ENCODE data around the gene OR5T1. TPM values are rescaled to one million over a fixed set of nuclear protein-coding genes. Genes with fewer than 3 reads are reported as not detected.

Gene OR5T1
- total and polyA plus RNA-seq, 9 of the 15 experiments (the other 6 are each of a cell fraction or from before 2014, with no cell fraction given): not detected

GRCh38 chr11:56271092-56271491 is 2.9 kb upstream of the OR5T1 start (continued):
- TF ChIP-seq, protein P1, sequence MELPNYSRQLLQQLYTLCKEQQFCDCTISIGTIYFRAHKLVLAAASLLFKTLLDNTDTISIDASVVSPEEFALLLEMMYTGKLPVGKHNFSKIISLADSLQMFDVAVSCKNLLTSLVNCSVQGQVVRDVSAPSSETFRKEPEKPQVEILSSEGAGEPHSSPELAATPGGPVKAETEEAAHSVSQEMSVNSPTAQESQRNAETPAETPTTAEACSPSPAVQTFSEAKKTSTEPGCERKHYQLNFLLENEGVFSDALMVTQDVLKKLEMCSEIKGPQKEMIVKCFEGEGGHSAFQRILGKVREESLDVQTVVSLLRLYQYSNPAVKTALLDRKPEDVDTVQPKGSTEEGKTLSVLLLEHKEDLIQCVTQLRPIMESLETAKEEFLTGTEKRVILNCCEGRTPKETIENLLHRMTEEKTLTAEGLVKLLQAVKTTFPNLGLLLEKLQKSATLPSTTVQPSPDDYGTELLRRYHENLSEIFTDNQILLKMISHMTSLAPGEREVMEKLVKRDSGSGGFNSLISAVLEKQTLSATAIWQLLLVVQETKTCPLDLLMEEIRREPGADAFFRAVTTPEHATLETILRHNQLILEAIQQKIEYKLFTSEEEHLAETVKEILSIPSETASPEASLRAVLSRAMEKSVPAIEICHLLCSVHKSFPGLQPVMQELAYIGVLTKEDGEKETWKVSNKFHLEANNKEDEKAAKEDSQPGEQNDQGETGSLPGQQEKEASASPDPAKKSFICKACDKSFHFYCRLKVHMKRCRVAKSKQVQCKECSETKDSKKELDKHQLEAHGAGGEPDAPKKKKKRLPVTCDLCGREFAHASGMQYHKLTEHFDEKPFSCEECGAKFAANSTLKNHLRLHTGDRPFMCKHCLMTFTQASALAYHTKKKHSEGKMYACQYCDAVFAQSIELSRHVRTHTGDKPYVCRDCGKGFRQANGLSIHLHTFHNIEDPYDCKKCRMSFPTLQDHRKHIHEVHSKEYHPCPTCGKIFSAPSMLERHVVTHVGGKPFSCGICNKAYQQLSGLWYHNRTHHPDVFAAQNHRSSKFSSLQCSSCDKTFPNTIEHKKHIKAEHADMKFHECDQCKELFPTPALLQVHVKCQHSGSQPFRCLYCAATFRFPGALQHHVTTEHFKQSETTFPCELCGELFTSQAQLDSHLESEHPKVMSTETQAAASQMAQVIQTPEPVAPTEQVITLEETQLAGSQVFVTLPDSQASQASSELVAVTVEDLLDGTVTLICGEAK (IDR thresholded peaks at IDR 0.05): no peak
- TF ChIP-seq, protein P1 (CRISPR knock-in tag; IDR thresholded peaks at IDR 0.05): no peak
- no peak for TF ChIP-seq PTTG1 (tag; IDR thresholded peaks at IDR 0.05; ENCODE audit: low read depth)
- no peak for TF ChIP-seq ZBTB9 (CRISPR knock-in tag; IDR thresholded peaks at IDR 0.05)
- no peak for TF ChIP-seq HSF4 (CRISPR knock-in tag; IDR thresholded peaks at IDR 0.05; ENCODE audit: borderline replicate concordance)
- TF ChIP-seq FOXA1 (IDR thresholded peaks at IDR 0.05; ENCODE audit: borderline replicate concordance): no peak
- no peak for TF ChIP-seq SLC30A9 (CRISPR knock-in tag; IDR thresholded peaks at IDR 0.05)
- TF ChIP-seq TOE1 (IDR thresholded peaks at IDR 0.05; ENCODE audit: borderline replicate concordance): no peak
- TF ChIP-seq TOE1 (CRISPR knock-in tag; IDR thresholded peaks at IDR 0.05; ENCODE audit: borderline replicate concordance, low read depth): no peak
- no peak for TF ChIP-seq ZFP1 (CRISPR knock-in tag; IDR thresholded peaks at IDR 0.05)
- TF ChIP-seq, protein P2, sequence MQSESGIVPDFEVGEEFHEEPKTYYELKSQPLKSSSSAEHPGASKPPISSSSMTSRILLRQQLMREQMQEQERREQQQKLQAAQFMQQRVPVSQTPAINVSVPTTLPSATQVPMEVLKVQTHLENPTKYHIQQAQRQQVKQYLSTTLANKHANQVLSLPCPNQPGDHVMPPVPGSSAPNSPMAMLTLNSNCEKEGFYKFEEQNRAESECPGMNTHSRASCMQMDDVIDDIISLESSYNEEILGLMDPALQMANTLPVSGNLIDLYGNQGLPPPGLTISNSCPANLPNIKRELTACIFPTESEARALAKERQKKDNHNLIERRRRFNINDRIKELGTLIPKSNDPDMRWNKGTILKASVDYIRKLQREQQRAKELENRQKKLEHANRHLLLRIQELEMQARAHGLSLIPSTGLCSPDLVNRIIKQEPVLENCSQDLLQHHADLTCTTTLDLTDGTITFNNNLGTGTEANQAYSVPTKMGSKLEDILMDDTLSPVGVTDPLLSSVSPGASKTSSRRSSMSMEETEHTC (IDR thresholded peaks at IDR 0.05): no peak
- no peak for TF ChIP-seq RAD21 (CRISPR knock-in tag; conservative IDR thresholded peaks at IDR 0.05 in 1 of 2, IDR thresholded peaks at IDR 0.05 in 1 of 2)
- no peak for TF ChIP-seq ZNF644 (tag; IDR thresholded peaks at IDR 0.05; ENCODE audit: low read depth)
- TF ChIP-seq CHAMP1 (IDR thresholded peaks at IDR 0.05): no peak
